Prostate gland (tissue), 2 donors: ENCODE results near the gene LMCD1.

ENCODE experiments used
- POLR2A ChIP-seq: fragments of 450-650 bp; IDR thresholded peaks from one replicate; pipeline ENCODE4 v1.6.1; 2016; ENCODE audit warnings: antibody characterized with exemption, mild to moderate bottlenecking
- TF ChIP-seq, protein P1 (sequence below), 4 experiments: fragments of 200-600 bp in 2 of 4; fragments of 450-650 bp in 2 of 4; sonication (generic) in 2 of 4; IDR thresholded peaks; 1 replicate in 3 of 4; 2 replicates in 1 of 4; pipeline ENCODE4 v1.5.1; 2016 to 2019; ENCODE audit warnings: antibody characterized with exemption in 4 of 4, mild to moderate bottlenecking in 2 of 4, moderate library complexity in 2 of 4

DNA sequence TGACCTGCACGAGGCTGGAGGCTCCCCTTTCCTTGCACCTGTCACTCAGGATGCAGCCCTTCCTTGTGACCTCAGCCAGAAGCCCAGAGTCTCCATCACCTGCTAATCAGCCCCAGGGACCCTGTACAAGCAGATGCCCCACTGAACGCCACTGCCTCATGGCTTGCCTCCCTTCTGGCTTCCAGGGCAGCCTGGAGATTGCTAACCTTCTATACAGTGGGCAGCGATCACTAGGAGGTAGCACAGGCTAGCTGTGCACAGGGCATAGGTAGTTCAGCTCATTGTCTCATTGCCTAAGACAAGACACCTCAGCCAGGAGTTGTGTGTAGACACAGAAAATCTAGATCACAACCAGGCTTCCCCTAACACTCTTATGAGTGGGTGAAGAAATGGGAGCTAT, 93.6 kb downstream of the LMCD1 start:
- no peak for TF ChIP-seq POLR2A
- TF ChIP-seq, protein P1, sequence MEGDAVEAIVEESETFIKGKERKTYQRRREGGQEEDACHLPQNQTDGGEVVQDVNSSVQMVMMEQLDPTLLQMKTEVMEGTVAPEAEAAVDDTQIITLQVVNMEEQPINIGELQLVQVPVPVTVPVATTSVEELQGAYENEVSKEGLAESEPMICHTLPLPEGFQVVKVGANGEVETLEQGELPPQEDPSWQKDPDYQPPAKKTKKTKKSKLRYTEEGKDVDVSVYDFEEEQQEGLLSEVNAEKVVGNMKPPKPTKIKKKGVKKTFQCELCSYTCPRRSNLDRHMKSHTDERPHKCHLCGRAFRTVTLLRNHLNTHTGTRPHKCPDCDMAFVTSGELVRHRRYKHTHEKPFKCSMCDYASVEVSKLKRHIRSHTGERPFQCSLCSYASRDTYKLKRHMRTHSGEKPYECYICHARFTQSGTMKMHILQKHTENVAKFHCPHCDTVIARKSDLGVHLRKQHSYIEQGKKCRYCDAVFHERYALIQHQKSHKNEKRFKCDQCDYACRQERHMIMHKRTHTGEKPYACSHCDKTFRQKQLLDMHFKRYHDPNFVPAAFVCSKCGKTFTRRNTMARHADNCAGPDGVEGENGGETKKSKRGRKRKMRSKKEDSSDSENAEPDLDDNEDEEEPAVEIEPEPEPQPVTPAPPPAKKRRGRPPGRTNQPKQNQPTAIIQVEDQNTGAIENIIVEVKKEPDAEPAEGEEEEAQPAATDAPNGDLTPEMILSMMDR (IDR thresholded peaks at IDR 0.05): no peak
